K562 (cell line): ENCODE results near the gene FKRP. TPM values are rescaled to one million over a fixed set of nuclear protein-coding genes. Genes with fewer than 3 reads are reported as not detected.

Experiments used
- EP300 ChIP-seq: IDR thresholded peaks from 2 replicates; pipeline ENCODE4 v1.6.1; 2012; ENCODE audit warnings: low read length, improper control_type of control experiment
- ESRRB ChIP-seq: fragments of 250-450 bp; sonication (Bioruptor Pico); IDR thresholded peaks from 2 replicates; pipeline ENCODE4 v1.5.0; 2020; ENCODE audit warnings: mild to moderate bottlenecking, moderate library complexity, borderline replicate concordance
- FOSL1 ChIP-seq: fragments of 200-800 bp; sonication (Bioruptor generic); conservative IDR thresholded peaks from 2 replicates; pipeline ENCODE4 v1.6.1; 2016; ENCODE audit warnings: missing genetic modification characterization, missing compliant biosample characterization
- MYC ChIP-seq, 2 experiments: fragments of 250-450 bp in 1 of 2; sonication (Bioruptor Pico) in 1 of 2; IDR thresholded peaks; 2 replicates each; pipeline versions ENCODE4 v1.5.1 to v1.6.1; 2012 to 2021; ENCODE audit warnings: low read depth in 2 of 2, borderline replicate concordance in 1 of 2, improper control_type of control experiment in 1 of 2, low read length in 1 of 2, mild to moderate bottlenecking in 1 of 2, moderate library complexity in 1 of 2
- RAD21 ChIP-seq, 2 experiments: fragments of 250-450 bp in 1 of 2; fragments of 450-650 bp in 1 of 2; sonication (Bioruptor Pico) in 1 of 2; formaldehyde crosslinking in 1 of 2; IDR thresholded peaks in 1 of 2; conservative IDR thresholded peaks in 1 of 2; 2 replicates each; pipeline versions ENCODE4 v1.4.0 to v1.8.0; 2020 to 2022; ENCODE audit warnings: mild to moderate bottlenecking in 2 of 2, moderate library complexity in 1 of 2
- SIRT6 ChIP-seq: IDR thresholded peaks from one replicate; pipeline ENCODE4 v1.6.1; 2012; ENCODE audit warnings: low read depth, mild to moderate bottlenecking, control low read depth, inconsistent platforms, low read length, moderate library complexity
- TGIF2 ChIP-seq: sonication (generic); formaldehyde crosslinking; IDR thresholded peaks from 2 replicates; pipeline ENCODE4 v1.8.1; 2022; ENCODE audit warnings: mild to moderate bottlenecking, missing genetic modification reagents, moderate library complexity
- XRCC5 ChIP-seq: fragments of 200-400 bp; formaldehyde crosslinking; IDR thresholded peaks from 2 replicates; pipeline ENCODE4 v1.6.1; 2017; ENCODE audit warnings: low read depth, mild to moderate bottlenecking, low read length
- ZNF143 ChIP-seq: sonication (generic); formaldehyde crosslinking; IDR thresholded peaks from 2 replicates; pipeline ENCODE4 v1.9.0; 2022; ENCODE audit warnings: mild to moderate bottlenecking, missing genetic modification reagents
- polyA plus RNA-seq, 8 experiments: library from polyadenylated mRNA; depleted of rRNA in 4 of 8; stranded (reverse) in 5 of 8; unstranded in 3 of 8; fragments of >200 nt; fragmentation: Nextera tagmentation in 2 of 8; fragmentation: Illumina TruSeq in 1 of 8; extraction: Ambion mirVana in 2 of 8; extraction: Trizol in 1 of 8; gene quantifications; 2 replicates each; pipeline versions ENCODE4 v1.2.1 to v1.2.3, GENCODE V29; 2011 to 2014; ENCODE audit warnings: inconsistent platforms in 1 of 8, missing spikeins in 1 of 8
- total RNA-seq, 7 experiments: library from RNA; depleted of rRNA in 6 of 7; stranded (reverse); fragments of >200 nt in 6 of 7; fragmentation: Illumina TruSeq in 2 of 7; extraction: Trizol in 2 of 7; gene quantifications; 2 replicates each; pipeline versions ENCODE4 v1.2.1 to v1.2.3, GENCODE V29; 2011 to 2021; ENCODE audit warnings: low replicate concordance in 1 of 7
- TF ChIP-seq, protein P1 (sequence below): fragments of 450-650 bp; IDR thresholded peaks from 2 replicates; pipeline ENCODE4 v1.6.1; 2016; ENCODE audit warnings: low read depth
- TF ChIP-seq, protein P2 (sequence below): conservative IDR thresholded peaks from 2 replicates; pipeline ENCODE4 v1.6.1; 2011; ENCODE audit warnings: low read depth, mild to moderate bottlenecking, low read length; ENCODE audit not compliant: control insufficient read depth
- TF ChIP-seq, protein P3 (sequence below): sonication (generic); formaldehyde crosslinking; IDR thresholded peaks from 2 replicates; pipeline ENCODE4 v1.8.0; 2022; ENCODE audit warnings: mild to moderate bottlenecking, missing genetic modification reagents

FKRP gene
- total and polyA plus RNA-seq, 9 of the 15 experiments (the other 6 are each of a cell fraction or from before 2014, with no cell fraction given) = 0.68 to 16.1 (median 6.5) TPM

DNA sequence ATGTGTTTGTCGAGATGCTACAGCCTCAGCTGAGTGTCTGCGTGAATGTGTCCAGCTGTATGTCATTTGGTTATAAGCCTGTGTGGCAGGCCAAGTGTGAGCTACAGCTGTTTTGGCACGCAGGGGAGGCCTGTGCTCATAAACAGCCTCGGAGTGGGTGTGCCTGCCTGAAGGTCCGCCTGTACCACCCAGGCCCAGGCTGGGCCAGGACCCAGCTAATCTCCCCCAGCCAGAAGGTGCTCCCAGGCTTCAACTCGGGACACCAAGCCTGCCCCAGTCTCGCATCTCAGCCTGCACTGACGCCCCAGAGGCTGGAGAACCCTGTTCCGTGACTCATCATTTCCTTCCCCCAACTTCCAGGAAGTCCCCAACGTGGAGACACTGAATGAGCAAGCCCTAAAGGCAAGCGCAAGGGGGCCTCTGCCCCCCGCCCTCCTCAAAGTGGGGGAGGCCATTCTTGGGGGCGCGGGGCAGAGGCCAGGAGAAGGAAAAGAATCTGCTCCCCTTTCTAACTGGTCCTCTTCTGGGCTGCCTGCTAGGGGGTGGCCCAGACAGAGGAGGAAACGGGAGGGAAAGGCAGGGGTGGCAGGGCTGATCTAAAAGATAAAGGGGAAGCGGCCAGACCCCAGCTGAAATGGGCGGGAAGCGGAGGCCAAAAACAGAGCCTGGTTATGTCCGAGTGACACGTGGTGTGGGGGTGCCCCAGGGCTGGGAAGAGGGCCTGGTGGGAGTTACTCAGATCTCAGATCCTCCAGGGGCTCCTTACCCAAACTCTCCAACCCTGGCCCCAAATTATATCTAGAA is 40.6 kb downstream of the FKRP start (continued):
- no peak for TF ChIP-seq ESRRB (CRISPR knock-in tag)
- TF ChIP-seq, protein P1, sequence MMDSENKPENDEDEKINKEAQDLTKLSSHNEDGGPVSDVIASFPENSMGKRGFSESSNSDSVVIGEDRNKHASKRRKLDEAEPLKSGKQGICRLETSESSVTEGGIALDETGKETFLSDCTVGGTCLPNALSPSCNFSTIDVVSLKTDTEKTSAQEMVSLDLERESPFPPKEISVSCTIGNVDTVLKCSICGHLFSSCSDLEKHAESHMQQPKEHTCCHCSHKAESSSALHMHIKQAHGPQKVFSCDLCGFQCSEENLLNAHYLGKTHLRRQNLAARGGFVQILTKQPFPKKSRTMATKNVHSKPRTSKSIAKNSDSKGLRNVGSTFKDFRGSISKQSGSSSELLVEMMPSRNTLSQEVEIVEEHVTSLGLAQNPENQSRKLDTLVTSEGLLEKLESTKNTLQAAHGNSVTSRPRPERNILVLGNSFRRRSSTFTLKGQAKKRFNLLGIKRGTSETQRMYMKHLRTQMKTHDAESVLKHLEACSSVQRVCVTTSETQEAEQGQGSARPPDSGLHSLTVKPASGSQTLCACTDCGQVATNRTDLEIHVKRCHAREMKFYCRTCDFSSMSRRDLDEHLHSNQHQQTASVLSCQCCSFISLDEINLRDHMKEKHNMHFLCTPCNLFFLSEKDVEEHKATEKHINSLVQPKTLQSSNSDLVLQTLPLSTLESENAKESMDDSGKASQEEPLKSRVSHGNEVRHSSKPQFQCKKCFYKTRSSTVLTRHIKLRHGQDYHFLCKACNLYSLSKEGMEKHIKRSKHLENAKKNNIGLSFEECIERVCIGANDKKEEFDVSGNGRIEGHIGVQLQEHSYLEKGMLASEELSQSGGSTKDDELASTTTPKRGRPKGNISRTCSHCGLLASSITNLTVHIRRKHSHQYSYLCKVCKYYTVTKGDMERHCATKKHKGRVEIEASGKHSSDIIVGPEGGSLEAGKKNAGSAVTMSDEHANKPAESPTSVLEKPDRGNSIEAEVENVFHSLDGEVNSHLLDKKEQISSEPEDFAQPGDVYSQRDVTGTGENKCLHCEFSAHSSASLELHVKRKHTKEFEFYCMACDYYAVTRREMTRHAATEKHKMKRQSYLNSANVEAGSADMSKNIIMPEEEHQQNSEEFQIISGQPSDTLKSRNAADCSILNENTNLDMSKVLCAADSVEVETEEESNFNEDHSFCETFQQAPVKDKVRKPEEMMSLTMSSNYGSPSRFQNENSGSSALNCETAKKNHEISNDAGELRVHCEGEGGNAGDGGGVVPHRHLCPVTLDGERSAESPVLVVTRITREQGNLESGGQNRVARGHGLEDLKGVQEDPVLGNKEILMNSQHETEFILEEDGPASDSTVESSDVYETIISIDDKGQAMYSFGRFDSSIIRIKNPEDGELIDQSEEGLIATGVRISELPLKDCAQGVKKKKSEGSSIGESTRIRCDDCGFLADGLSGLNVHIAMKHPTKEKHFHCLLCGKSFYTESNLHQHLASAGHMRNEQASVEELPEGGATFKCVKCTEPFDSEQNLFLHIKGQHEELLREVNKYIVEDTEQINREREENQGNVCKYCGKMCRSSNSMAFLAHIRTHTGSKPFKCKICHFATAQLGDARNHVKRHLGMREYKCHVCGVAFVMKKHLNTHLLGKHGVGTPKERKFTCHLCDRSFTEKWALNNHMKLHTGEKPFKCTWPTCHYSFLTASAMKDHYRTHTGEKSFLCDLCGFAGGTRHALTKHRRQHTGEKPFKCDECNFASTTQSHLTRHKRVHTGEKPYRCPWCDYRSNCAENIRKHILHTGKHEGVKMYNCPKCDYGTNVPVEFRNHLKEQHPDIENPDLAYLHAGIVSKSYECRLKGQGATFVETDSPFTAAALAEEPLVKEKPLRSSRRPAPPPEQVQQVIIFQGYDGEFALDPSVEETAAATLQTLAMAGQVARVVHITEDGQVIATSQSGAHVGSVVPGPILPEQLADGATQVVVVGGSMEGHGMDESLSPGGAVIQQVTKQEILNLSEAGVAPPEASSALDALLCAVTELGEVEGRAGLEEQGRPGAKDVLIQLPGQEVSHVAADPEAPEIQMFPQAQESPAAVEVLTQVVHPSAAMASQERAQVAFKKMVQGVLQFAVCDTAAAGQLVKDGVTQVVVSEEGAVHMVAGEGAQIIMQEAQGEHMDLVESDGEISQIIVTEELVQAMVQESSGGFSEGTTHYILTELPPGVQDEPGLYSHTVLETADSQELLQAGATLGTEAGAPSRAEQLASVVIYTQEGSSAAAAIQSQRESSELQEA = no peak
- TF ChIP-seq, protein P2, sequence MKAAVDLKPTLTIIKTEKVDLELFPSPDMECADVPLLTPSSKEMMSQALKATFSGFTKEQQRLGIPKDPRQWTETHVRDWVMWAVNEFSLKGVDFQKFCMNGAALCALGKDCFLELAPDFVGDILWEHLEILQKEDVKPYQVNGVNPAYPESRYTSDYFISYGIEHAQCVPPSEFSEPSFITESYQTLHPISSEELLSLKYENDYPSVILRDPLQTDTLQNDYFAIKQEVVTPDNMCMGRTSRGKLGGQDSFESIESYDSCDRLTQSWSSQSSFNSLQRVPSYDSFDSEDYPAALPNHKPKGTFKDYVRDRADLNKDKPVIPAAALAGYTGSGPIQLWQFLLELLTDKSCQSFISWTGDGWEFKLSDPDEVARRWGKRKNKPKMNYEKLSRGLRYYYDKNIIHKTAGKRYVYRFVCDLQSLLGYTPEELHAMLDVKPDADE = peak; percentile 71
- TF ChIP-seq ZNF143 = no peak
- no peak; a peak in 1 of 4 replicates for TF ChIP-seq RAD21 (CRISPR knock-in tag; conservative IDR thresholded peaks at IDR 0.05 in 1 of 2, IDR thresholded peaks at IDR 0.05 in 1 of 2)
- no peak for TF ChIP-seq TGIF2 (CRISPR knock-in tag)
- TF ChIP-seq, protein P3, sequence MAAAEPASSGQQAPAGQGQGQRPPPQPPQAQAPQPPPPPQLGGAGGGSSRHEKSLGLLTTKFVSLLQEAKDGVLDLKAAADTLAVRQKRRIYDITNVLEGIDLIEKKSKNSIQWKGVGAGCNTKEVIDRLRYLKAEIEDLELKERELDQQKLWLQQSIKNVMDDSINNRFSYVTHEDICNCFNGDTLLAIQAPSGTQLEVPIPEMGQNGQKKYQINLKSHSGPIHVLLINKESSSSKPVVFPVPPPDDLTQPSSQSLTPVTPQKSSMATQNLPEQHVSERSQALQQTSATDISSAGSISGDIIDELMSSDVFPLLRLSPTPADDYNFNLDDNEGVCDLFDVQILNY (CRISPR knock-in tag) = 0 out of 2 replicates have a peak, but pooled peaks have one; percentile 7
- TF ChIP-seq MYC (IDR thresholded peaks at IDR 0.05; ENCODE audit: low read depth, low read length) = peak; percentile 93
- peak; percentile 78; the same call in 1 of the 2 replicates for TF ChIP-seq MYC (CRISPR knock-in tag; IDR thresholded peaks at IDR 0.05; ENCODE audit: borderline replicate concordance, low read depth)
- peak; percentile 75 for TF ChIP-seq EP300
- TF ChIP-seq SIRT6 = peak; percentile 81
- peak; percentile 49 for TF ChIP-seq XRCC5
- peak; percentile 97 for TF ChIP-seq FOSL1 (tag)
